ENCODE measurements around the gene DMD. TPM values are rescaled to one million over a fixed set of nuclear protein-coding genes. Genes with fewer than 3 reads are reported as not detected.
"Not testable (repeated sequence)": the region's sequence is repeated elsewhere in the genome, so short reads cannot be mapped to it uniquely, and the experiment has no call there.

The DMD gene
- total RNA-seq, 2 experiments from 2014 or later, result 0.20 to 0.47 TPM

GRCh38 chrX:32708542-32708941, 502.8 kb downstream of the DMD start:
- no peak overlapping the region for H3K4me3 ChIP-seq (ENCODE audit: low read length)
- H3K4me3 Mint-ChIP-seq, result no peak overlapping the region
- ChIA-PET POLR2A (no interaction called here), CTCF (no interaction called here)
- H3K27me3 ChIP-seq (ENCODE audit: control insufficient read depth in 1 of 2, insufficient read depth in 2 of 2, low read length in 2 of 2), result no peaks in the 10 kb centered on the region
- ATAC-seq (ENCODE audit: poor library complexity) (no peak), DNase-seq (no peak)
- no peak overlapping the region for H3K27ac ChIP-seq (ENCODE audit: low read depth in 1 of 2, low read length in 2 of 2)
- no peaks in the 10 kb centered on the region for H3K36me3 ChIP-seq (ENCODE audit: insufficient read depth, low read length)
- TF ChIP-seq, protein P1, sequence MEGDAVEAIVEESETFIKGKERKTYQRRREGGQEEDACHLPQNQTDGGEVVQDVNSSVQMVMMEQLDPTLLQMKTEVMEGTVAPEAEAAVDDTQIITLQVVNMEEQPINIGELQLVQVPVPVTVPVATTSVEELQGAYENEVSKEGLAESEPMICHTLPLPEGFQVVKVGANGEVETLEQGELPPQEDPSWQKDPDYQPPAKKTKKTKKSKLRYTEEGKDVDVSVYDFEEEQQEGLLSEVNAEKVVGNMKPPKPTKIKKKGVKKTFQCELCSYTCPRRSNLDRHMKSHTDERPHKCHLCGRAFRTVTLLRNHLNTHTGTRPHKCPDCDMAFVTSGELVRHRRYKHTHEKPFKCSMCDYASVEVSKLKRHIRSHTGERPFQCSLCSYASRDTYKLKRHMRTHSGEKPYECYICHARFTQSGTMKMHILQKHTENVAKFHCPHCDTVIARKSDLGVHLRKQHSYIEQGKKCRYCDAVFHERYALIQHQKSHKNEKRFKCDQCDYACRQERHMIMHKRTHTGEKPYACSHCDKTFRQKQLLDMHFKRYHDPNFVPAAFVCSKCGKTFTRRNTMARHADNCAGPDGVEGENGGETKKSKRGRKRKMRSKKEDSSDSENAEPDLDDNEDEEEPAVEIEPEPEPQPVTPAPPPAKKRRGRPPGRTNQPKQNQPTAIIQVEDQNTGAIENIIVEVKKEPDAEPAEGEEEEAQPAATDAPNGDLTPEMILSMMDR (IDR thresholded peaks at IDR 0.05), result no peak
- no peak overlapping the region for H3K27ac Mint-ChIP-seq
- intact Hi-C loops (cut with DNase I, micrococcal nuclease), result no loop called here
- H3K4me1 Mint-ChIP-seq (ENCODE audit: low read depth), result no peaks in the 10 kb centered on the region
- H3K27me3 Mint-ChIP-seq, result no peaks in the 10 kb centered on the region
- H3K36me3 Mint-ChIP-seq (ENCODE audit: low read depth), result no peaks in the 10 kb centered on the region
- H3K9me3 Mint-ChIP-seq, result no peaks in the 10 kb centered on the region
- H3K9me3 ChIP-seq (ENCODE audit: control insufficient read depth in 1 of 2, insufficient read depth in 1 of 2, low read length in 2 of 2), result no peaks in the 10 kb centered on the region
- no peaks in the 10 kb centered on the region for H3K4me1 ChIP-seq (ENCODE audit: insufficient read depth, low read length)

- H3K4me3 Mint-ChIP-seq; POLR2A ChIA-PET; H3K27ac Mint-ChIP-seq; H3K36me3 Mint-ChIP-seq (ENCODE audit: low read depth); CTCF ChIA-PET; H3K27ac ChIP-seq (ENCODE audit: low read depth in 1 of 2, low read length in 2 of 2); H3K27me3 Mint-ChIP-seq; H3K9me3 Mint-ChIP-seq; H3K4me1 ChIP-seq (ENCODE audit: insufficient read depth, low read length); H3K36me3 ChIP-seq (ENCODE audit: insufficient read depth, low read length); DNase-seq; ATAC-seq (ENCODE audit: poor library complexity); H3K9me3 ChIP-seq (ENCODE audit: control insufficient read depth in 1 of 2, insufficient read depth in 1 of 2, low read length in 2 of 2); H3K4me1 Mint-ChIP-seq (ENCODE audit: low read depth); H3K27me3 ChIP-seq (ENCODE audit: control insufficient read depth in 1 of 2, insufficient read depth in 2 of 2, low read length in 2 of 2); intact Hi-C loops (cut with DNase I, micrococcal nuclease); H3K4me3 ChIP-seq (ENCODE audit: low read length): not testable (repeated sequence)
Measured at GRCh38 chrX:32705385-32705784, 506.0 kb downstream of the DMD start.

GRCh38 chrX:32687379-32687778, 524.0 kb downstream of the DMD start:
- CTCF ChIA-PET, result no interaction called here
- intact Hi-C loops (cut with DNase I, micrococcal nuclease), result no loop called here
- DNase-seq (no peak), ATAC-seq (ENCODE audit: poor library complexity) (no peak)
- Mint-ChIP-seq H3K4me3 (no peak overlapping the region), H3K27ac (no peak overlapping the region), H3K36me3 (ENCODE audit: low read depth) (no peaks in the 10 kb centered on the region), H3K9me3 (no peaks in the 10 kb centered on the region), H3K27me3 (no peaks in the 10 kb centered on the region), H3K4me1 (ENCODE audit: low read depth) (no peaks in the 10 kb centered on the region)
- Histone ChIP-seq H3K9me3 (ENCODE audit: control insufficient read depth in 1 of 2, insufficient read depth in 1 of 2, low read length in 2 of 2) (no peaks in the 10 kb centered on the region), H3K27ac (ENCODE audit: low read depth in 1 of 2, low read length in 2 of 2) (no peak overlapping the region), H3K36me3 (ENCODE audit: insufficient read depth, low read length) (no peaks in the 10 kb centered on the region), H3K4me1 (ENCODE audit: insufficient read depth, low read length) (no peaks in the 10 kb centered on the region), H3K4me3 (ENCODE audit: low read length) (no peak overlapping the region), H3K27me3 (ENCODE audit: control insufficient read depth in 1 of 2, insufficient read depth in 2 of 2, low read length in 2 of 2) (no peaks in the 10 kb centered on the region)
- POLR2A ChIA-PET, result no interaction called here
- TF ChIP-seq, protein P1 (IDR thresholded peaks at IDR 0.05), result no peak

DNA sequence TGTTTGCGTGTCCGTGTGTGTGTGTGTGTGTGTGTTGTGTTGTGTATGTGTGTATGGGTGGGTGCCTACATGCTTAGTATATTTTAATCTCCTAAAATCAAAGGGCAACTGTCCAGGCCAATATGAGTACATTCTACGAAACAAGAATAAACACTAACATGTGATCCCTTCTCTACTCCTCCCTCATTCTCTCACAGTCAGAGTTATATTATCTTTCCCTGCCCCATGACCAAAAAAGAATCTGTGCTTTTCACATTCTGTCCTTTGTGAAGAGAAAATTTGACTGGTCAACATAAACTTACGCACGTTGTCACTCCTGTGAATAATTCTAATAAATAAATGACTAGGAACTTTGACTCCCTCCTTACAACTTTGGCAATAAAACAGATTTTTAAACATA, 532.9 kb downstream of the DMD start:
- ChIA-PET CTCF (no interaction called here), POLR2A (no interaction called here)
- Histone ChIP-seq H3K4me3 (ENCODE audit: low read length) (no peak overlapping the region), H3K9me3 (ENCODE audit: control insufficient read depth in 1 of 2, insufficient read depth in 1 of 2, low read length in 2 of 2) (no peaks in the 10 kb centered on the region), H3K4me1 (ENCODE audit: insufficient read depth, low read length) (no peaks in the 10 kb centered on the region), H3K27me3 (ENCODE audit: control insufficient read depth in 1 of 2, insufficient read depth in 2 of 2, low read length in 2 of 2) (no peaks in the 10 kb centered on the region), H3K36me3 (ENCODE audit: insufficient read depth, low read length) (no peaks in the 10 kb centered on the region), H3K27ac (ENCODE audit: low read depth in 1 of 2, low read length in 2 of 2) (no peak overlapping the region)
- no peak for DNase-seq
- Mint-ChIP-seq H3K27ac (no peak overlapping the region), H3K9me3 (peaks cover 3% of the 10 kb centered on the region), H3K36me3 (ENCODE audit: low read depth) (no peaks in the 10 kb centered on the region), H3K4me3 (no peak overlapping the region), H3K27me3 (no peaks in the 10 kb centered on the region), H3K4me1 (ENCODE audit: low read depth) (no peaks in the 10 kb centered on the region)
- intact Hi-C loops (cut with DNase I, micrococcal nuclease), result no loop called here
- TF ChIP-seq, protein P1 (IDR thresholded peaks at IDR 0.05), result no peak
- ATAC-seq (ENCODE audit: poor library complexity), result no peak

Data from CD4-positive, alpha-beta T cell (primary cell).